Fibroblast of pulmonary artery (primary cell): ENCODE measurements around the gene NCAPH2.
A peak's percentile ranks its signal among the peaks of the same experiment; 100 is the strongest.

Experiments
- DNase-seq: peaks from one replicate; pipeline ENCODE4 v3.0.0-alpha.2; 2010; ENCODE audit warnings: low read depth
- H3K4me3 ChIP-seq: replicated peaks from 2 replicates; pipeline ENCODE4 v1.5.1; 2011; ENCODE audit warnings: low read depth, mild to moderate bottlenecking, control low read depth, low read length, moderate library complexity
- TF ChIP-seq, protein P1 (sequence below): IDR thresholded peaks from 2 replicates; pipeline ENCODE4 v1.5.1; 2011; ENCODE audit warnings: mild to moderate bottlenecking, control low read depth, low read length, inconsistent platforms; ENCODE audit errors: missing control alignments

Gene NCAPH2

DNA sequence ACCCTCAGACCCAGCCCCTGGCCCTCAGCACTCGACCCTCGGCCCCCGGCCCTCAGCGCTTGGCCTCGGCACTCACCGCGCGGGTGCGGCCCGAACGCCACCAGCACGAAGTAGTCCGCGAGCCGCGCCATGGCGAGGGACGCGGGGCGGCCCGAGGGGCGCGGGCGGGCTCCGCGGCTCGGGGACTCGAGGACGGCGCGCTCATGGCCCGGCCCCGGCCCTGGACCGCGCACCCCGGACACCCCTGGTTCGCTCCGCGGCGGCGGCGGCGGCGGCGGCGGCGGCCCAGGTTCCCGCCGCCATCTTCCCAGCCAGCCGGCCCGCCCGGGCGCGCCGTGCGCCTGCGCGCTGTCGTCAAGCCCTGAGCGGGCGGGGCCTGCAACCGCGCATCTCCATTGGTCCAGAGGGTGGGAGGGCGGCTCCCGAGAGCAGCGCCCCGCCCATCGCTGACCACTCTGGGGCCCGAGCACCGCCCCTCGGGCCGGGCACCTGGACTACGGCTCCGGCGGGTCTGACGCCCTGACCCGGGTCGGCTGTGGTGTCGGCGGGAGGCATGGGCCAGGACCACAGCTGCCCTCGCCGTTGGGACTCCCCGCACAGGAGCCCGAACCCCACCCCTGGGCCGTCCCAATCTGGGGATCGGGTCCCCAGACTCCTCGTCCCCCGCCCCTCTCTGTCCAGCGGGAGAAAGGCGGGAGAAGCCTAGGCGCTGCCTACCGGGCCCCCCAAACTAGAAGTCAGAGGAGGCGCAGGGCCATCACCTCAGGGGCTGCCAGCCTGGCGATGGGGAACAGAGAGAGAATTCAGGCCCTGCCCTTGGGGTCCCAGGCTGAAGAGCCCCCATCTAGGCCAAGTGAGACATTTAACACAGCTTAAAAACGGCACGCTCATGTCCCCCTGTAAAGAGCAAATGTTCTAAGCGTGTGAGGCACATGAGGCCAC is 33.0 kb upstream of the NCAPH2 start, which contains the start of gene SBF1:
TSS of gene SBF1 (minus strand) at position 326 of the 942 bp plus-strand sequence. CDS start at position 131, 195 bp downstream.
- peak; percentile 88 for DNase-seq
- TF ChIP-seq, protein P1, sequence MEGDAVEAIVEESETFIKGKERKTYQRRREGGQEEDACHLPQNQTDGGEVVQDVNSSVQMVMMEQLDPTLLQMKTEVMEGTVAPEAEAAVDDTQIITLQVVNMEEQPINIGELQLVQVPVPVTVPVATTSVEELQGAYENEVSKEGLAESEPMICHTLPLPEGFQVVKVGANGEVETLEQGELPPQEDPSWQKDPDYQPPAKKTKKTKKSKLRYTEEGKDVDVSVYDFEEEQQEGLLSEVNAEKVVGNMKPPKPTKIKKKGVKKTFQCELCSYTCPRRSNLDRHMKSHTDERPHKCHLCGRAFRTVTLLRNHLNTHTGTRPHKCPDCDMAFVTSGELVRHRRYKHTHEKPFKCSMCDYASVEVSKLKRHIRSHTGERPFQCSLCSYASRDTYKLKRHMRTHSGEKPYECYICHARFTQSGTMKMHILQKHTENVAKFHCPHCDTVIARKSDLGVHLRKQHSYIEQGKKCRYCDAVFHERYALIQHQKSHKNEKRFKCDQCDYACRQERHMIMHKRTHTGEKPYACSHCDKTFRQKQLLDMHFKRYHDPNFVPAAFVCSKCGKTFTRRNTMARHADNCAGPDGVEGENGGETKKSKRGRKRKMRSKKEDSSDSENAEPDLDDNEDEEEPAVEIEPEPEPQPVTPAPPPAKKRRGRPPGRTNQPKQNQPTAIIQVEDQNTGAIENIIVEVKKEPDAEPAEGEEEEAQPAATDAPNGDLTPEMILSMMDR, result no peak
- H3K4me3 ChIP-seq, result peak within 1 kb of the TSS; percentile 57

DNA sequence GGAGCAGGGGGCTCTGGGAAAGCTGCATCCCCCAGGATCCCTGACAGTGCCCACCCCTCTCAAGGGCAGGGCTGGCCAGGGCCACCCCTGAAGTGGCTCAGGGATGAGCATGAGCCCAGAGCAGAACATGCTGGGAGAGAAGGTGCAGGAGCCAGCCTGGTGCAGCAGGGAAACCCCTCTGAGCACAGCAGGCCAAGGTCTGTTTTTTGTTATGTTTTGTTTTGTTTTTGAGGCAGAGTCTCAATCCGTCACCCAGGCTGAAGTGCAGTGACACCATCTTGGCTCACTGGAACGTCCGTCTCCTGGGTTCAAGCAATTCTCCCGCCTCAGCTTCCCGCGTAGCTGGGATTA is 32.4 kb upstream of the NCAPH2 start:
- TF ChIP-seq, protein P1, result no peak
- no peak overlapping the region for H3K4me3 ChIP-seq
- no peak for DNase-seq

DNA sequence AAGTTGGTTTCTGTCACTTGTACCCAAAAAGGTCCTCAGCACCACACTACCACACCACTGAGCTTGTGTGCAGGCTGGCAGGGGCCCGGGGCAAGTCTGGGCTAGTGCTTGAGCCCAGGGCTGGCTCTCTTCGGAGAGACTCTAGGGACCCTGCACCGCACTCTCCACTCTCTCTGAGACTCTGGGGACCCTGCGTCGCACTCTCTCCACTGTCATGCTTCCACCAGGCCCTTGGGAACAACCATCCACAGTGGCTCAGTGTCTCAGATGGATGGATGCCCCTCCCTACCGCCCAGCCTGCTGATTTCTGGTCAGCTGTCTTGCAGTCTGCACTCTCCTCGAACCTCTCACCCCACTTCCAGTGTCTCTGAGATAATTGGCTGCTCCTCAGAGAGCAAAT is 31.2 kb upstream of the NCAPH2 start:
- no peak for DNase-seq
- H3K4me3 ChIP-seq, result no peak overlapping the region
- TF ChIP-seq, protein P1, result no peak

DNA sequence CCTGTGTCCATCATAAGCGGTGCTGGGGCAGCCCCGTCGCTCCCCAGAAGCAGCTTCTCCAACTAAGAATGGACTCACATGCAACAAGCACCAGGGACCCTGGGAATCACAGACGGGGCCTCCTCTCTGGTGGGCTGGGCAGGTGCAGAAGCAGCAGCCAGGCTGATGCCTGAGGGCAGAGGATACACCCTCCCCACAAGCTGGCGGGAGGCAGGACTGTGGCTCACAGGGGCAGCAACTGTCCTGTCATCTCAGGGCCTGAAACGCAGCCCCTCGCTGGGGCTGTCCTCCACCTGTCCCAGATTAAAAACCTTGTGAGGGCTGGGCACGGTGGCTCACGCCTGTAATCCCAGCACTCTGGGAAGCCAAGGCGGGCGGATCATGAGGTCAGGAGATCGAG is 30.1 kb upstream of the NCAPH2 start:
- TF ChIP-seq, protein P1, result no peak

DNA sequence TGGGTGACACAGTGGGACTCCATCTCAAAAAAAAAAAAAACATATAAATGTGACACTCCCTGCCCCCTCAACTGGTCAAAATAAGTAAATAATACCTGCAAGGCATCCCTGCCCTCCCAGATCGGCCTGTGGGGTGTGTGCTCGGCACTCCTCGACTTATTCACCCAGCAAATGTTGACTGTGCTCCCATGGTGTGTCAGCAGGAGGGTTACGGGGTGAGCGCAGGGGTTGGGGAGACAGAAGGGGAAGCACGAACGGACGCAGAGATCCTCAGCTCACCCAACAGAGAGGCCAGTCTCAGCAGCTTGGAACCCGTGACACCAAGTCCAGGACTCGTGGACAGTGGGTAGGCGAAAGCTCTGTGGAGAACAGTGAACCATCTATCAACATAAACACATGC is 28.3 kb upstream of the NCAPH2 start:
- TF ChIP-seq, protein P1, result no peak
- no peak for DNase-seq
- no peak overlapping the region for H3K4me3 ChIP-seq

More for the DNA sequence above, 30.1 kb upstream of the NCAPH2 start:
- H3K4me3 ChIP-seq, result no peak overlapping the region
- no peak for DNase-seq

DNA sequence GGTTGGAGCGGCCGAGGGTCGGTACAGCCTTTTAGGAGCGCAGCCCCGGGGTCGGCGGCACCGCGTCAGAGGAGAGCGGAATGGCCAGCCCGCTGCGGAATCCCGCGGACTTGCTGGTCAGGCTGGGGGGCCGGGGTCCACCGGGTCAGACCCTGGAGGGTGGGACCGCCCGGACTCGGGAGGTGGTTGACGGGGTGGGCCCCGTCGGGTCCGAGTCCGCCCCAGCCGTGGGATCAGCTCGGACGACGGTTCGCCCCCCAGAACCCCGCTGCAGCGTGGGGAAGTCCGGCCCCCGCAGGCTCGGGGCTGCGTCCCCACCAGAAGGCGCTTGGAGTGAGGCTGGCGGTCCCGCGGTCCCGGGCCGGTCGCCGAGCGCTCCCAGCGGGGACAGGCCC is 27.0 kb upstream of the NCAPH2 start:
- TF ChIP-seq, protein P1, result no peak
- peak overlapping the region; percentile 64 for H3K4me3 ChIP-seq
- no peak for DNase-seq
